ENCODE results near the gene DR1. TPM values are rescaled to one million over a fixed set of nuclear protein-coding genes. Genes with fewer than 3 reads are reported as not detected.

DR1 gene
- total and polyA plus RNA-seq, 2 of the 8 experiments (the other 6 are each of a cell fraction or from before 2014, with no cell fraction given): 13.1 to 62.3 TPM

DNA sequence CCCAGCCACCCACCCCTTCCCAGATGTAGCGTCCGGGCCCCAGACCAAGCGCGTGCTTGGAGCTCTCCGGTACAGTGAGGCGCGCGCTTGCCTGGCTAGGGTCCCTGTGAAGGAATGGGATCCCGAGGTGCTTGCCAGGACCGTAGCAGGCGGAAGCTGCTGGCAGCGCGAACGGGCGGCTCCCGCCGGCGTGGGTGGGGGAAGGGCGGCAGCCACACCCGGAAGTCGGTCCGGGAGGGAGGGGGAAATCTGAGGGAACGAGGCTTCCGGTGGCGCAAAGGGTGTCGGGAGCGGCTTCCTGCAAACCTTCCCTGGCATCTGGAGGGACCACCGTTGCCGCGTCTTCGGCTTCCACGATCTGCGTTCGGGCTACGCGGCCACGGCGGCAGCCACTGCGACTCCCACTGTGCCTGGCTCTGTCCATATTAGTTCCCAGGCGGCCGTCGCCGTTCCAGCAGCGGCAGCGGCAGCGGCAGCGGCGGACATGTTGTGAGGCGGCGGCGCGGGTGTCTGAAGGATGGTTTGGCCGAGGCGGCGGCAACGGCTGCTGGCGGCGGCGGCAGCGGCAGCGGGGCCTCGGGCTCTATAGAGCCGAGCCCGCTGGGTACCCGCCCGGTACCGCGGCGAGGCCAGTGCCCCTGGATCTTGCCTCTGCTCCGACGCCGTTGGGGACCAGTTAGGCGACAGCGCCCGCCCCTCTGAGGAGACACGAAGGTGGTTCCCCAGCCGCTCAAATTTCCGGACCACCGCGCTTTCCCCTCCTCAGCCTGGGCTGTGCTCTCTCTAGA, at the start of gene DR1 (continued):
- TF ChIP-seq, protein P1, sequence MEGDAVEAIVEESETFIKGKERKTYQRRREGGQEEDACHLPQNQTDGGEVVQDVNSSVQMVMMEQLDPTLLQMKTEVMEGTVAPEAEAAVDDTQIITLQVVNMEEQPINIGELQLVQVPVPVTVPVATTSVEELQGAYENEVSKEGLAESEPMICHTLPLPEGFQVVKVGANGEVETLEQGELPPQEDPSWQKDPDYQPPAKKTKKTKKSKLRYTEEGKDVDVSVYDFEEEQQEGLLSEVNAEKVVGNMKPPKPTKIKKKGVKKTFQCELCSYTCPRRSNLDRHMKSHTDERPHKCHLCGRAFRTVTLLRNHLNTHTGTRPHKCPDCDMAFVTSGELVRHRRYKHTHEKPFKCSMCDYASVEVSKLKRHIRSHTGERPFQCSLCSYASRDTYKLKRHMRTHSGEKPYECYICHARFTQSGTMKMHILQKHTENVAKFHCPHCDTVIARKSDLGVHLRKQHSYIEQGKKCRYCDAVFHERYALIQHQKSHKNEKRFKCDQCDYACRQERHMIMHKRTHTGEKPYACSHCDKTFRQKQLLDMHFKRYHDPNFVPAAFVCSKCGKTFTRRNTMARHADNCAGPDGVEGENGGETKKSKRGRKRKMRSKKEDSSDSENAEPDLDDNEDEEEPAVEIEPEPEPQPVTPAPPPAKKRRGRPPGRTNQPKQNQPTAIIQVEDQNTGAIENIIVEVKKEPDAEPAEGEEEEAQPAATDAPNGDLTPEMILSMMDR (IDR thresholded peaks at IDR 0.05; ENCODE audit: control extremely low read depth in 1 of 3, insufficient read depth in 1 of 3, low read depth in 1 of 3, low read length in 3 of 3): no peak
- TF ChIP-seq GTF2F1 (IDR thresholded peaks at IDR 0.05; ENCODE audit: borderline replicate concordance, low read depth, low read length) (peak; percentile 66; the same call in 1 of the 2 replicates), ASH2L (IDR thresholded peaks at IDR 0.05; ENCODE audit: low read length) (peak; percentile 93), JUND (IDR thresholded peaks at IDR 0.05; ENCODE audit: low read length) (no peak), POLR2AphosphoS5 (IDR thresholded peaks at IDR 0.05; ENCODE audit: low read depth, low read length) (peak; percentile 96), CHD2 (IDR thresholded peaks at IDR 0.05; ENCODE audit: low read length) (peak; percentile 67), RBBP5 (IDR thresholded peaks at IDR 0.05; ENCODE audit: borderline replicate concordance, low read depth, low read length) (peak; percentile 99), FOSL1 (IDR thresholded peaks at IDR 0.05; ENCODE audit: insufficient read depth, low read depth, low read length) (no peak), SIN3A (conservative IDR thresholded peaks at IDR 0.05 in 1 of 2, IDR thresholded peaks at IDR 0.05 in 1 of 2; ENCODE audit: low read depth in 1 of 2, low read length in 2 of 2) (peak in 1 of 2 experiments; percentile 52; a peak in 1 of 4 replicates), TBP (IDR thresholded peaks at IDR 0.05; ENCODE audit: low read depth, low read length) (peak; percentile 90), EZH2 (IDR thresholded peaks at IDR 0.05; ENCODE audit: low read depth, low read length, severe bottlenecking) (no peak), POLR2A (IDR thresholded peaks at IDR 0.05; ENCODE audit: control extremely low read depth in 1 of 2, low read depth in 2 of 2, low read length in 2 of 2) (peak; percentile 82 to 92), HDAC2 (IDR thresholded peaks at IDR 0.05; ENCODE audit: borderline replicate concordance in 1 of 2, low read depth in 2 of 2, low read length in 2 of 2) (peak in 1 of 2 experiments; percentile 63; a peak in 1 of 4 replicates), SP2 (IDR thresholded peaks at IDR 0.05; ENCODE audit: low read length) (no peak), NANOG (IDR thresholded peaks at IDR 0.05; ENCODE audit: insufficient read depth, low read depth, low read length, poor library complexity, severe bottlenecking) (no peak), TAF7 (optimal IDR thresholded peaks at IDR 0.05; ENCODE audit: borderline replicate concordance, low read depth, low read length) (peak; percentile 92), SIX5 (IDR thresholded peaks at IDR 0.05; ENCODE audit: low read depth, low read length) (no peak; the same call in 1 of the 2 replicates)
- TF ChIP-seq, protein P2, sequence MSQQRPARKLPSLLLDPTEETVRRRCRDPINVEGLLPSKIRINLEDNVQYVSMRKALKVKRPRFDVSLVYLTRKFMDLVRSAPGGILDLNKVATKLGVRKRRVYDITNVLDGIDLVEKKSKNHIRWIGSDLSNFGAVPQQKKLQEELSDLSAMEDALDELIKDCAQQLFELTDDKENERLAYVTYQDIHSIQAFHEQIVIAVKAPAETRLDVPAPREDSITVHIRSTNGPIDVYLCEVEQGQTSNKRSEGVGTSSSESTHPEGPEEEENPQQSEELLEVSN (IDR thresholded peaks at IDR 0.05): peak; percentile 84
- TF ChIP-seq, protein P3, sequence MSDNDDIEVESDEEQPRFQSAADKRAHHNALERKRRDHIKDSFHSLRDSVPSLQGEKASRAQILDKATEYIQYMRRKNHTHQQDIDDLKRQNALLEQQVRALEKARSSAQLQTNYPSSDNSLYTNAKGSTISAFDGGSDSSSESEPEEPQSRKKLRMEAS (IDR thresholded peaks at IDR 0.05): peak; percentile 92
